Prostate gland (tissue), 2 donors: Measurements from ENCODE around the gene TNNI3K.

Experiments used
- POLR2A ChIP-seq: fragments of 450-650 bp; IDR thresholded peaks from one replicate; pipeline ENCODE4 v1.6.1; 2016; ENCODE audit warnings: antibody characterized with exemption, mild to moderate bottlenecking
- TF ChIP-seq, protein P1 (sequence below), 4 experiments: fragments of 200-600 bp in 2 of 4; fragments of 450-650 bp in 2 of 4; sonication (generic) in 2 of 4; IDR thresholded peaks; 1 replicate in 3 of 4; 2 replicates in 1 of 4; pipeline ENCODE4 v1.5.1; 2016 to 2019; ENCODE audit warnings: antibody characterized with exemption in 4 of 4, mild to moderate bottlenecking in 2 of 4, moderate library complexity in 2 of 4

GRCh38 chr1:74344387-74344786 lies 109.2 kb downstream of the TNNI3K start:
- TF ChIP-seq, protein P1, sequence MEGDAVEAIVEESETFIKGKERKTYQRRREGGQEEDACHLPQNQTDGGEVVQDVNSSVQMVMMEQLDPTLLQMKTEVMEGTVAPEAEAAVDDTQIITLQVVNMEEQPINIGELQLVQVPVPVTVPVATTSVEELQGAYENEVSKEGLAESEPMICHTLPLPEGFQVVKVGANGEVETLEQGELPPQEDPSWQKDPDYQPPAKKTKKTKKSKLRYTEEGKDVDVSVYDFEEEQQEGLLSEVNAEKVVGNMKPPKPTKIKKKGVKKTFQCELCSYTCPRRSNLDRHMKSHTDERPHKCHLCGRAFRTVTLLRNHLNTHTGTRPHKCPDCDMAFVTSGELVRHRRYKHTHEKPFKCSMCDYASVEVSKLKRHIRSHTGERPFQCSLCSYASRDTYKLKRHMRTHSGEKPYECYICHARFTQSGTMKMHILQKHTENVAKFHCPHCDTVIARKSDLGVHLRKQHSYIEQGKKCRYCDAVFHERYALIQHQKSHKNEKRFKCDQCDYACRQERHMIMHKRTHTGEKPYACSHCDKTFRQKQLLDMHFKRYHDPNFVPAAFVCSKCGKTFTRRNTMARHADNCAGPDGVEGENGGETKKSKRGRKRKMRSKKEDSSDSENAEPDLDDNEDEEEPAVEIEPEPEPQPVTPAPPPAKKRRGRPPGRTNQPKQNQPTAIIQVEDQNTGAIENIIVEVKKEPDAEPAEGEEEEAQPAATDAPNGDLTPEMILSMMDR (IDR thresholded peaks at IDR 0.05) = no peak
- no peak for TF ChIP-seq POLR2A
